ENCODE results near the gene GALNTL6. TPM values are rescaled to one million over a fixed set of nuclear protein-coding genes. Genes with fewer than 3 reads are reported as not detected.
A peak's percentile ranks its signal among the peaks of the same experiment; 100 is the strongest.

The GALNTL6 gene
- total and polyA plus RNA-seq, 9 of the 15 experiments (the other 6 are each of a cell fraction or from before 2014, with no cell fraction given), result 0.18 to 0.50 (median 0.29) TPM

- TF ChIP-seq MBD1 (CRISPR knock-in tag; IDR thresholded peaks at IDR 0.05) (no peak), SMAD2 (IDR thresholded peaks at IDR 0.05; ENCODE audit: low read depth, low read length) (no peak), ZNF263 (CRISPR knock-in tag; IDR thresholded peaks at IDR 0.05; ENCODE audit: borderline replicate concordance) (no peak), ZNF707 (CRISPR knock-in tag; conservative IDR thresholded peaks at IDR 0.05) (no peak), L3MBTL2 (IDR thresholded peaks at IDR 0.05) (no peak), SREBF2 (CRISPR knock-in tag; IDR thresholded peaks at IDR 0.05) (no peak)
Measured at GRCh38 chr4:171956678-171957077, 143.5 kb downstream of the GALNTL6 start (continued).

GRCh38 chr4:171962110-171962509 lies 148.9 kb downstream of the GALNTL6 start:
- H3K9ac ChIP-seq (ENCODE audit: insufficient read depth in 1 of 2, low read depth in 2 of 2, low read length in 2 of 2), result no peak overlapping the region
- no peaks in the 10 kb centered on the region for H3K36me3 ChIP-seq (ENCODE audit: control insufficient read depth, insufficient read depth, low read length)
- CTCF ChIA-PET (ENCODE audit: low intra/inter-chr PET ratio), result no interaction called here
- H3K4me3 ChIP-seq, result no peak overlapping the region
- FAIRE-seq, result no peak
- POLR2A ChIA-PET, result no interaction called here
- no peaks in the 10 kb centered on the region for H3K9me3 ChIP-seq (replicated peaks; ENCODE audit: control insufficient read depth, insufficient read depth, low read depth, low read length)
- ATAC-seq, result no peak
- no peaks in the 10 kb centered on the region for H3K4me1 ChIP-seq (replicated peaks in 1 of 2; ENCODE audit: control insufficient read depth in 2 of 2, insufficient read depth in 2 of 2, low read length in 2 of 2)
- WGBS (ENCODE audit: insufficient coverage, low coverage, missing lambda C conversion rate), result 1% methylated on average over 5 of the region's 5 CpGs
- H2AFZ ChIP-seq (ENCODE audit: low read depth, low read length), result 0 out of 2 replicates have a peak overlapping the region, but pooled peaks have one; percentile 4
- DNase-seq (ENCODE audit: extremely low read depth in 1 of 4, low spot score in 3 of 4), result no peak
- in situ Hi-C loops (cut with MboI) (no loop called here), intact Hi-C loops (cut with micrococcal nuclease) (no loop called here)
- no peaks in the 10 kb centered on the region for H3K79me2 ChIP-seq (ENCODE audit: control insufficient read depth, insufficient read depth, low read length)
- H3K9me1 ChIP-seq (ENCODE audit: control insufficient read depth, insufficient read depth, low read length), result no peaks in the 10 kb centered on the region
- no peaks in the 10 kb centered on the region for H3K27me3 ChIP-seq (ENCODE audit: control insufficient read depth in 2 of 2, insufficient read depth in 2 of 2, low read length in 2 of 2)
- H4K20me1 ChIP-seq (replicated peaks; ENCODE audit: control insufficient read depth, insufficient read depth, low read length), result no peaks in the 10 kb centered on the region
- H3K27ac ChIP-seq (ENCODE audit: extremely low read depth, low read depth, low read length), result no peak overlapping the region
- no TSS peak for BruUV-seq (replicated peaks)
- H3K4me2 ChIP-seq (ENCODE audit: insufficient read depth, low read length), result no peak overlapping the region; the same call in 1 of the 2 replicates
- TF ChIP-seq ZNF740 (CRISPR knock-in tag; IDR thresholded peaks at IDR 0.05) (no peak), ZNF740 (tag; IDR thresholded peaks at IDR 0.05) (0 out of 4 replicates have a peak, but pooled peaks of 1 of the 2 experiments have one; percentile 22), WHSC1 (IDR thresholded peaks at IDR 0.05; ENCODE audit: low read length) (no peak), ZNF79 (CRISPR knock-in tag; IDR thresholded peaks at IDR 0.05; ENCODE audit: low read depth) (no peak), MEIS2 (IDR thresholded peaks at IDR 0.05; ENCODE audit: partially characterized antibody) (no peak), NCOR1 (IDR thresholded peaks at IDR 0.05) (no peak), MXI1 (IDR thresholded peaks at IDR 0.05; ENCODE audit: low read depth, low read length) (no peak), HCFC1 (IDR thresholded peaks at IDR 0.05; ENCODE audit: low read depth, low read length) (no peak), CBX1 (IDR thresholded peaks at IDR 0.05; ENCODE audit: low read depth) (no peak), ZNF707 (CRISPR knock-in tag; conservative IDR thresholded peaks at IDR 0.05) (no peak), TEAD2 (tag; IDR thresholded peaks at IDR 0.05) (no peak), ATF3 (IDR thresholded peaks at IDR 0.05) (no peak), ATF3 (CRISPR knock-in tag; conservative IDR thresholded peaks at IDR 0.05) (no peak), U2AF1 (optimal IDR thresholded peaks at IDR 0.05; ENCODE audit: low read depth, low read length) (no peak)

Data from K562 (cell line).